ENCODE measurements around the gene BRD4. TPM values are rescaled to one million over a fixed set of nuclear protein-coding genes. Genes with fewer than 3 reads are reported as not detected.
A peak's percentile ranks its signal among the peaks of the same experiment; 100 is the strongest.

The BRD4 gene
- total RNA-seq, 1 experiment from 2014 or later: 19.1 TPM

DNA sequence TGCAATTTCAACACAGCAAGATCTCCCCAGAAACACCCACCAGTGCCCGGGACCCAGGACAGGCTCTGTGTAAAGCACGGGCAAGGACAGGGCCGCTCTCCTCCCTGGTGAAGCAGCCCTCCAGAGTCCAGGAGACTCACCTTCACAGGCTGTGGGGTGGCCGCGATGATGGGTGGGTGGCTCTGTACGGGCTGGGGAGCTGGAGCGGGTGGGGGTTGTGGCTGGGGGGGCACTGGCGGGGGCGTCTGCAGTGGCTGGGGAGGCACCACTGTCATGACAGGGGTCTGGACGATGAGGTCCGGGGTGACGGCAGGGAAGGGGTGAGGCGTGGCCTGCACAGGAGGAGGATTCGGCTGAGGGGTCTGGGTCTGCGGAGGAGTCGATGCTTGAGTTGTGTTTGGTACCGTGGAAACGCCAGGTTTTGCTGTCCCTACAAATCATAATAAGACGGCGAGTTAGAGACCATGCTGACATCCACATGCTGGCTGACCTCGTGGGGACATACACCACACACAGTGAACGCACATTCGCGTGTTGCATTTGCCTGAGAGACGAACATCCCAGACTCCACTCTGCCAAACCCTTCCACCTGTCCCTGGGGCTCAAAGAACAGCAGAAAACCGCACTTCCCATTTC lies 67.0 kb downstream of the BRD4 start:
- no peak for DNase-seq (ENCODE audit: low spot score)

DNA sequence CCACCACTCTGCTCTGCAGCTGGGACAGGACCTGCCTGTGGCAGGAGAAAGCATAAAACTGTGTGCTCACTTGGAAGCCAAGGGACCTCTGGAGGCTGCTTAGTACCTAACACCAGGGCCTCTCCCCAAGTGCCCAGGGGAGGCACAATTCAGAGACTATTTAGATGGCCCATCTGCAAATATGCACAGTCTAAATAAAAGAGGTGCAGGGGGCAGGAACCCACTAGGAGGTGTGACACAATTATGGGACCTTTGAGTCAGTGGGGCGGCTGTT lies 67.5 kb downstream of the BRD4 start:
- DNase-seq (ENCODE audit: low spot score): no peak

DNA sequence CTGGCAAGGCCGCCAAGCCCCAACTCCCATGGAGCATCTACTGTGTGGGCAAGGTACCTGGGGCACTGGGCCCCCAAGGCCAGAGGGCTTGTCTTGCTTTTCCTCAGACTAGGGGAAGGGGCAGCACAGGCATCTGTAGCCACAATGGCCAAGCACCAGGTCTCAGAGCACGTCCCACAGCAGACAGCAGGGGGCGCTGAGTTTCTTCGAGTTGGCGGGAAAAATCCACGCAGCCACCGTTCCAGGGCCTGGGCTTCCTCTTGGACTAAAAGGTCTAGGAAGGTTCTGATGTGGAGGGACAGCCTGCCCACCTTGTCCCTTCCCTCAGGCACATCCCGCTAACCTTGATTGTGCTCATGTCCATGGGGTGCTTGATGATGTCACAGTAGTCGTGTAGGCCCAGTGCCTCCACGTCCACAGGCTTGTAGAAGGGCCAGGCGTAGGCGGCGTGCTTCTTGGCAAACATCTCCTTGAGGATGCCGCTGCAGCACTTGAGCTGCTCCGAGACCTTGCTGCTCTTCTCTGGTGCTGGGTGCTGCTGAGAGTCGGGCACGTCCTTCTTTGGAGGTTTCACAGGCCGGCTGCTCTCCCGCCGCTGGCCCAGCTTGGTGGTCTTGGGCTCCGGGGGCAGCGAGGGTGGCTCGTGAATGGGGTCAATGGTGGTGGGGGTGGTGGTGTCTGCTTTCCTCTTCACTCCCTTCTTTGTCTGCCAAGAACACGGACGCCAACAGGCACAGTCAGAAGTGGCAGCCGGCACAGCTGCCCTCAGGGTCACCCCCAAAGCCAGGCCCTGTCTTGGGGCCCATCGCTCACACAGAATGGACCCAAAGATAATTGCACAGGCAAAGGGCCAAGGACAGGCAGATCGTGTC lies 68.0 kb downstream of the BRD4 start:
- no peak for DNase-seq (ENCODE audit: low spot score)

DNA sequence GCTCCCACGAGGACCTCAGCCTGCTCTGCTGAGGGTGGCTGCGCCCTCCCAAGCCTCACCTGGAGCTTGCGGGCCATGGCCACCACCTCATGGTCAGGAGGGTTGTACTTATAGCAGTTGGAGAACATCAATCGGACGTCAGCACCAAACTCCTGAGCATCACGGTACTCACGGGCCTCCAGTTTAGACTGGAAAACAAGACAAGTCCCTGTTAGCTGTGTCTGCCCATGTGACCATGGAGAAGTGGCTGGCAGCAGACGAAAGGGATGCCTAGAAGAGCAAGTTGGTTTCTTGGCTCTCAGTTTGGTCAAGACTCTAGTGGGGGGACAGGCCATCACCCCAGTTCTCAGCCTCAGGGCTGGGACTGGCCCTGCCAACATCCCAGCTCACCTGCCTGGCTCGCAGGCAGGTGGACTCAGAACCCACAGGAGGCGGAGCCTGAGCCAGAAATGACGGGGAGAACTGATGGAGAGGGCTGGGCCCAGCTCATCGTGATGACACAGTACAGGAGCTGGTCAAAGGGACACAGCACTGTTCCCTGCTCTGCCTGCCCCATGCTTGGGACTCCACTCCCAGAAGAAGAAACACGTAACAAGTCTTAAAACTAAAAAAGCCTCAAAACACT lies 68.9 kb downstream of the BRD4 start:
- DNase-seq (ENCODE audit: low spot score): no peak

DNA sequence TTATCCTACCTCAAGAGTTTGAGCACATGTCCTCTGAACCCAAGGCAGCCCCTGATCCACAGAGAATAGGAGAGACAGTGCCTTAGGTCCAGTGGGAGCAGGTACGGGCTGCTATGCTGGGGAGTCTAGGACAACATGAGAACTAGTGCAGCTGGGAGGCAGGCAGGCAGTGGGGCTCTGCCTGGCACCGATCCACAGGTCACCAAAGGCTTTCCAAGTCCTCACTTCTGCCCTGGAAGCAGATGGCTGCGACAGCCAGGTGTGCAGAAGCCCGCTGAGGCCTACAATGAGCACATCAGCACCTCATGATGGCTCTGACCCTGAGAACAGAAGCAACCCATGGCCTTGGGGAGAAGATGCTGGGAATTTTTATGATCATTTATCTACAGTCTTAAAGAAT lies 70.3 kb downstream of the BRD4 start:
- DNase-seq (ENCODE audit: low spot score): no peak

DNA sequence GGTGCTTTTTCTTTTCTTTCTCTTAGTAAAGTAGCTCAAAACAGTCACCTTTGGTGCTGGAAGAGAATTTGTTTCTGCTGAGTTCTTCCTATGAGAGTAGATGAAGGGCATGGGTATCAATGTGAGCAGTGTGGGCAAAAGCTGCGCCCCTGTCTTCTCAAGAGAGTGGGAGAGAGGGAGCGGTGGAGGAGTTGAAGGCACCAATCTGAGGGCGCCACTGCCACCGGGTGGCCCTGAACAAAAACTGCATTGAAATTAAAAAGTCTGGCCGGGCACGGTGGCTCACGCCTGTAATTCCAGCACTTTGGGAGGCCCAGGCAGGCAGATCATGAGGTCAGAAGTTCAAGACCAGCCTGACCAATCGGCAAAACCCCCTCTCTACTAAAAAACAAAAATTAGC lies 71.4 kb downstream of the BRD4 start:
- DNase-seq (ENCODE audit: low spot score): no peak

DNA sequence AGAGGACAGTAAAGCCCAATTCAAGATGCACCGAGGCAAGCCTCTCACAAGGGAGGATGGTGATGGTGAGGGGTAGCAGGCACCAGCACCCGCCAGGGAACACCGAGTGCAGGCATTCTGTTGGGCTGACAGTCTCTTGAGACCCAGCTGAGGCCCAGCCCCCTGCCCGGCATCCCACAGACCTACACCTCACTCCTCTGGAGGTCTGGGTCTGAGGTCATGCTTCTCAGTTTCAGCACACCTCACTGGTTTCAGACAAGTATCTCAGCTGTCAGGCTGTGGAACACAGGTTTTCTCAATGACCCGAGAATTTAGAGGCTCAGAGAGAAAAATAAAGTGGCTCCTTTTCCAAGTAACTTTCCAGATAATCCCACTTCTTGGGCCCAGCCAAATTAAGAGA lies 72.4 kb downstream of the BRD4 start:
- DNase-seq (ENCODE audit: low spot score): no peak

DNA sequence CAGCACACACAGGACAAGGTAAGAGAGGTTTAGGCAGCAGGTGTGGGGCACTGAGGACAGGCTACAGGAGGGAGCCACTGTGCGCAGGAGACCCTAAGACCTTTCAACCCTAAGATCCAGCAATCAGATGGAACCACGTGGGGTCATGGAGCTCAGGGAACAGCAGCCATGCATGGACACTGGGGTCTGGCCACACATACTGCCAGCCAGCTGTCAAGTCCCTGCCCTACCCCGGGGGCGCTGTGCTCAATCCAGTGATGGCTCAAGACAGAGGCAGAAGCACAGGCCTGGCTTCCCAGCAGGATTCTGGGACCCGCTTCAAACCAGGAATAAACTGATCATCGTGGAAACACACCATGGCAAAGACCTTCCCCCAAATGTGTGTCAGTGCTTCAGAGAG lies 74.6 kb downstream of the BRD4 start:
- DNase-seq (ENCODE audit: low spot score): no peak

DNA sequence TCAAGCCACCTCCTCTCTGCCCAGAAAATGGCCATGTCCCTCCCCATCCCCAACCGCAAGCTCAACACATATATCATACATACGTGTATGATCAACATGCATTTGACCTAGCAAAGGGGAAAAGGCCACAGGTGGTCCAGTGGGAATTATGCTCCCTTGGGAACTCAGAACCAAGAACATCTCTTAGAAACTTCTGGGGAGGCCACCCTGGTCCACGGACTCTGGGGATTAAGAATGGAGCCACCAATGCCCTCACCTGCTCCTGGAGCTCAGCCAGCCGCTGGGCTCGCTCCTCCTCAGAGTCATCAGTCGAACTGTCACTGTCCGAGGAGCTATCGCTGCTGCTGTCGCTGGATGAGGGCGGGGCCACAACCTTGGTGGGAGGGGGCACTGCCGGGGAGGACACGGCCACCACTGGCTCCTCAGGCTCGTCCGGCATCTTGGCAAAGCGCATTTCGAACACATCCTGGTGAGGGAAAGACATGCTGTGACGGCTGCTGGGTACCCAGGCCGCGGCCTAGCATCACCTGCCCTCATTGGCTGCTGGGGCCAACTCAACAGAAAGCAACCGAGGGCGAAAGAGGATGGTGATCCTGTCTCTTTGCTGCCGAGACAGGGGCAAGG lies 75.5 kb downstream of the BRD4 start:
- no peak for DNase-seq (ENCODE audit: low spot score)

DNA sequence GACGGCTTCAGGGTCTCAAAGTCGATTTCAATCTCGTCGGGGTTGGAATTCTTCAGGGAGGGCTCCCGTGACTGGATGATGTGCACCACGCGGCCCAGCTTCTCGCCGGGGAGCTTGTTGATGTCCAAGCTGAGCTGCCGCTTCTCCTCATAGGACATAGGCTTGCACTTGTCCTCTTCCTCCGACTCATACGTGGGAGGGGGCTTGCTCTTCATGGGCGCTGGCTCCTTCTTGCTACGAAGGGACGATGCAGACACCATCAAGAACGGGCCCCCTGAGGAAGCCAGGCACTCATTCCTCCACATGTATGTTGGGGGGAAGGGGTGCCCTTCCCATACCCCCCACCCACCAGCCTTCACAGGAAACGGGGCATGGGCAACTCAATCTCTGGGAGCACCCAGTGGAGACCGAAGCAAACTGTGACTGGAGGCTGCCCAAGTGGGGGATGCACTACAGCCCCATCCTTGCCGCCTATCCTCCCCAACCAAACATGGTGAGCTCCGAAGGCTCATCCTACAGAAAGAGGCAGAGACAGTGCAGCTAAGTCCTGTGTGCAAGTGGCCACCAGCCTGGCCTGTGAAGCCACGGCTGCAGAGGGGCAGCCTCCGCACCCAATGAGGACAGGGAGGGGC lies 76.9 kb downstream of the BRD4 start:
- no peak for DNase-seq (ENCODE audit: low spot score)

DNA sequence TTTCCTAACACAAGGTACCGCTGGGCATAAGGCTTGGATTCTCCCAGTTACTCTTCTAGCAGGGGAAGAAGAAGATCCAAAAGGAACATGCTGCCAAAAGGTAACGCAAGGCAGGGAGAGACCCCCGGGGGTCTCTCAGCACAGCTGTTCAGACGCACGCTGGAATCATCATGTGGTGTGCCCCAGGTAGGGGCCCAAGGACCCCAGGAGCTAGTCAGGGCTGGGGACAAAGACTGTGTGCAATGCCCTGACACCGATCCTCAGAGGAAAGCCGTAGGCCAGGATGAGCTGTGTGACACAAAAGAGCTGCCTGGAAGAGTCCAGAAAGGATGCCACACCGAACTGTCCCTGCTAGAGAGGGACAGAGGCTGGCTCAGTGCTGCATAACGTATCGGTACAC lies 77.8 kb downstream of the BRD4 start:
- no peak for DNase-seq (ENCODE audit: low spot score)

DNA sequence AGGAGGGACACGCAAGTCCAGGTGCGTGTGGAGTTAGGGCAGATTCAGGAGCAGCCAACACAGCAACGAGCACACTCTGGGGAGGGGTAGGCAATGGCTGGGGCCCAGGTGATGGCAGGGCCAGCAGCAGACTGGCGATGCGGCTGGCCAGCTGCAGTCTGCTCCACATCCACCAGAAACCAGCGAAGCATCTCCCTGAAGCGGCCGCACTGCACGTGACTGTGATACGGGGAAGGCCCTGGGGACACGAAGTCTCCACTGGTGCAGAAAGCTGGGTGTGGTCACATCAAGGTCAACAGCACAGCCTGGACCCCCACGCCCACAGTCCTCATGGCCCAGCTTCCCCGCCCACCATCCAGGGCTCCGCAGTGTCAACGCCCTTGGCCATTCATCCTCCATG lies 78.8 kb downstream of the BRD4 start:
- DNase-seq (ENCODE audit: low spot score): no peak

DNA sequence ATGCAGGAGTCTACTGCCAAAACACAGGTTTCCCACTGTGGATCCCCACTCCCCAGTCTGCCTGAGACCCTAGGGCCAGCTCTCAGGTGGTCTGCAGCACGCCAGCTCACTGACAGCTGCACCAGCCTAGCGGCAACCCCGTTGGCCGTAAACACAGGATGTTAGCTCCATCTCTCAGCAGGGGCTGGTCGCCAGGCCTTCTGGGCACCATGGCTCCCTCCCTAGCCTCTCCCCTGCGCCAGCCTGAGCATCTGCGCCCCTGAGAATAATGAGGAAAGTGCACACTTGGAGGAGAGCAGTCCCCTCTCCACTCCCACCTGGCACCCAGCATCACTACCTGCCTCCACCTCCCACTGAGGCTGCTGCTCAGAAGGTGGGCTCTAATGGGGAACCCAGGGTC lies 79.3 kb downstream of the BRD4 start:
- no peak for DNase-seq (ENCODE audit: low spot score)

DNA sequence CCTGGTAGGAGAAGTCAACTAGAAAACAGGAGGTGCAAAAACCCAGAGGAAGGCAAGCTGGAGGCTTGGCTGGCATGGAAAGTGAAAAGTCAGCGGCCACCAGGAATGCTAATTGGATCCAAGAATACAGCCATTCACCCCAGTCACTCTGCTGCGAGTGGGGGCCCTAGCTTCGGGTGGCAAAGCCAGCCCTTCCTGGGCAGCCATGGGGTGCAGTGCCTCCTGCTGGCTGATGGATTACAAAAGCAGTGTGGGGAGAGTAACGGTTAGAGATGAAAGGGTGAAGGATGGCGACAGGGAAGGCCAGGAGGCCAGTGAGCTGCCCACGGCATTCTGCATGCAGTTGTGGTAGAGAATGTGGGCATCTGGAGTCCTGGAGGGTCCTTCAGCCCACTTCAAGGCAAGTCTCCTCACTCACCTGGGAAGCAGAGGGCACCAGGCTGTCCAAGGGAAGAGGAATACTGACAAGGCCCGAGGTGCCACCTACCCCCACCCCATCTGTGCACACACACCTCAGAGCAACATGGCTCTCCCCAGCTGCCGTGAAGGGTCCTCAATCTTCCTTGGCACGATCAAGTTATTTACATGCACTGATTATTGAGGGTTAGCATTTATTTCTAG lies 79.8 kb downstream of the BRD4 start:
- DNase-seq (ENCODE audit: low spot score): peak; percentile 39

DNA sequence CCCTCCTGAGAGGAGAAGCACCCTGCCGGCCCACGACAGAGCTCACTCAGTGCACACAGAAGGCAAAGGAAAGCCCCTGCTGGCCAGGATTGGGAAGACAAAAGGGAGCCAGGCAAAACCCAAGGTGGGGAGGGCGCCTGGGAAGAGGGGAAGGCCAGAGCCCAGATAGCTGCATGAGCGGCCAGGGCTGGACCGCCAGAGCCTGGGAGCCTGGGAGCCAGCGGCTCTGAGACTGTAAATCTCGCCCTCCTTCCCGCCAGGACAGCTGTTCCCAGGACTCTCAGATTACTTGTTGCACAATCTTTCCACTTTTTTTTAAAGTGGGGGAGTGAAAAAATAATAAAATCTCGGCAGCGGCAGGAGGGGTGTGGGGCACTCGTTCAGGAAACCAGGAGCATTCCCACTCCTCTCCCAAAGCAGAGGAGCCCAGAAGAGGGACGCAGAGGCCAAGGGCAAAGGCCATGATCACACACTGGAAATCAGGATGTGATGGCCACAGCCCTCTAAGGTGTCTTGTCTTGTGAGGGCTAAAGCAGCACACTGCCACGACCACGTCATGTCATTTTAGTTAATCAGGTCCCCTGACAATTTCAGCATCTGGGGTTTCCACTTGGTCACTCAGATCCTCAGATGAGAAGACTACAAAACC lies 80.5 kb downstream of the BRD4 start:
- peak; percentile 78 for DNase-seq (ENCODE audit: low spot score)

DNA sequence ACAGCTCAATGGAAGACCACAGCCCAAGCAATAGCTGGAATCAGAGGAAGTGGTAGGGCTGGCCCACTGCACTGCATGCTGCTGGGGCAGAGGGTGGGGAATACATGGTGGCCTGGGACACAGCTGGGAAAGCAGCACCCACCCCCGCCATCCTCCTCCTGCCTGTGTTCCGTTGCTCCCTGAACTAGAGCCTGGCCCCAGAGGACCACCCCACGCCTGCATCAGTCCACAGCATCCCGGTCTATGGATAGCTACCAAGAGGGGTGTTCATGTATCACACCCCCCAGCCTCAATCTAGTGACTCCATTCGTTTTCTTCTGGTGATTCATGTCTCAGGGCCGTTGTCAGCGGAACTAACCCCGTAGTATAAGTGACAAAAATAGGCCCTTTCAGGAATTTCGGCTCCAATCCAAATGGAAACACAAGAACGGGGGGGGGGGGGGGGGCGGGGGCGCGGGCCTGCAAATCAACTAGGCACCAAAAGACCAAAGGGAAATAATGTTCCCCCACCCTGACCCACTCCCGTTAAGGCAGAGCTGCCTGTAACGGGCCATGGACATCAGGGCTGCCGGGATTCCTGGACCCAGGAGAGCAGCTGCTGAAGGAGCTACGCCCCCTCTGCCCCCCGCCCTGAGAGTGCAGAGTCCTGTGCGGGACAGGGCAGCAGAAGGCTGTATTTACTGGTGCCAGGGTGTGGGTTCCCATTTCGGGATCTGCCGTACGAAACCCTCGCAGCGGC lies 81.2 kb downstream of the BRD4 start:
- peak; percentile 67 for DNase-seq (ENCODE audit: low spot score)

DNA sequence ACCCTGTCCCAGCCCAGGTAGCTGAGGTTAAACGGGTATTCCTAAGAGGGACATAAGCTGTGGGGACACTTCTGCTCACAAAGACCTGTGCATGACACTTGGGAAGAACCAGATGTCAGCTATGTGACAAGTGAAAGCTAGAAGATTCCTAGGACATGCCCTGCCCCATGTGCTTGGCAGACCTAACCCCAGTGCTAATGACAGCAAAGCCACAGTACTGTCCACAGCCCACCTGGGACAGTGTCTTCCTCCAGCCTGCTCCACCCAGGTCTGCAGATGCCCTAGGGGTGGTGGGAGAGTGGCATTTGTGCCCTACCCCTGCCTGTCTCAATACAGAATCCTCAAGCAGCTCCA lies 81.7 kb downstream of the BRD4 start:
- no peak for DNase-seq (ENCODE audit: low spot score)

DNA sequence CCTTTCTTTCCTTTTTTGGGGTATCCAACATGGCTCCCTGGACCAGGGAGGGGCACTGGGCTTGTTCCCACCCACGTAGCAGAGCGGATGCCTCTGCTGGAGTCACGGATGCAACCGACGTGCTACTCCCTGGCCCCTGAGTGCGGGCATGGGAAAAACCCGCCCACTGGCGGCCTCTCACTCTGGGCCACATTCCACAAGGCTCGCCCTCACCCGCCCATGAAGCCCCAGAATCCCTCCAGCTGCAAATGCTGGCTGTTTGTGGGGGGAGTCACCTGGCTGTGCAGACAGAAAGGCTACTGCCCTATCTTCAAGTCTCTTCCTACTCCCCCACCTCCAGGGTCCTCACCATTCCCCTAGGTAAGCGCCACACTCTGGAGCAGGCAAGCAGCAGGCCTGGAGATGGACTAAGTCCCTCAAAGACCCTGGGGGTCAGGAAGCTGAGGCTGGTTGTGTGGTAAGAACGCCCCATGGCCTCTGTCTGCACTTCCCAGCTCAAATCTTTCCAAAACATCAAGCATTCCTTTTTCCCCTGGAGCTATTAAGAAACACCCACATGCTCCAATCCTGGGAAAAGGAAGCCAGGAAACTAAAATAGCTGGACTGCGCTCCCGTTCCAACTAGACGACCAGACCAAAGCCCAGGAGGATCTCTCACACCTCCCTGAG lies 82.2 kb downstream of the BRD4 start:
- peak; percentile 82 for DNase-seq (ENCODE audit: low spot score)

DNA sequence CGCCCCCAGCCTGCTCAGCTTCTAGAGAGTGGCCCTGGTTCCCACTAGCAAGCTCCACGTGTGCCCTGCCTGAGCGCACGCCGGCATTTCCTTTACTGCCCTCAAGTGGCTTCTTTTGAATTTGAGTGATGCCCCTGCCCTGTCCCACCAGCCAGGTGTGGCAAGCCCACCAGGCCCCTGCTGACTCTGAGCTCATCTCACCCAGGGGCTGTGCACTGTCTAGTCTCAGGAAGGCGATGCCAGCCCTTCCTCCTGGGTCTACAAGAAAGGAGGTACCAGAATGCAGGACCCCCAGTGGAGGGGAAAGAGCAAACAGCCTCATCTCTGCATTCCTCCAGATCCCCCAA lies 82.8 kb downstream of the BRD4 start:
- DNase-seq (ENCODE audit: low spot score): no peak
